Measurements from ENCODE around the gene POMT1. TPM values are rescaled to one million over a fixed set of nuclear protein-coding genes. Genes with fewer than 3 reads are reported as not detected.

Gene POMT1
- total RNA-seq, 1 experiment from 2014 or later, result 34.1 TPM

GRCh38 chr9:131530546-131530919, 27.8 kb downstream of the POMT1 start:
- Mint-ChIP-seq H3K27me3 (ENCODE audit: low read depth) (no peaks in the 10 kb centered on the region; the same call in 1 of the 2 replicates), H3K36me3 (ENCODE audit: insufficient read depth in 1 of 3, low read depth in 3 of 3) (peaks cover 20 to 43% (median 39%) of the 10 kb centered on the region in 3 experiments), H3K9me3 (no peaks in the 10 kb centered on the region; a peak in 1 of 5 replicates), H3K4me1 (peaks cover 0 to 12% of the 10 kb centered on the region in 2 experiments; a peak in 2 of 4 replicates), H3K27ac (peak overlapping the region in 1 of 3 experiments; percentile 81; a peak in 2 of 7 replicates), H3K4me3 (peak overlapping the region; percentile 87 to 89)
- Histone ChIP-seq H3K27ac (ENCODE audit: insufficient read length, low read depth, low read length) (no peak overlapping the region), H4K20me1 (ENCODE audit: control insufficient read depth, insufficient read depth, insufficient read length) (no peaks in the 10 kb centered on the region), H2AFZ (ENCODE audit: low read length) (no peak overlapping the region), H3K4ac (ENCODE audit: low read depth, low read length) (no peak overlapping the region), H4K91ac (ENCODE audit: insufficient read length, low read depth, low read length) (no peak overlapping the region), H4K8ac (replicated peaks; ENCODE audit: insufficient read length, low read depth, low read length) (no peak overlapping the region), H2BK12ac (ENCODE audit: insufficient read length, low read depth, low read length) (no peak overlapping the region), H2BK120ac (ENCODE audit: low read depth, low read length, poor library complexity, severe bottlenecking) (no peak overlapping the region), H3K56ac (ENCODE audit: insufficient read length, low read depth, low read length) (no peak overlapping the region), H3K14ac (ENCODE audit: insufficient read depth, low read length) (peak overlapping the region; percentile 45; the same call in 1 of the 2 replicates), H4K5ac (ENCODE audit: insufficient read length, low read depth, low read length) (no peak overlapping the region), H2BK15ac (ENCODE audit: low read depth, low read length) (no peak overlapping the region), H3K23me2 (ENCODE audit: insufficient read length, low read depth, low read length, poor library complexity, severe bottlenecking) (peaks cover 6% of the 10 kb centered on the region), H3K4me2 (ENCODE audit: insufficient read depth, insufficient read length, low read length) (peak overlapping the region; percentile 82), H3K79me2 (ENCODE audit: insufficient read depth, low read length) (no peaks in the 10 kb centered on the region; the same call in 1 of the 2 replicates), H3K18ac (ENCODE audit: insufficient read length, low read depth, low read length) (no peak overlapping the region), H2BK20ac (ENCODE audit: low read depth, low read length, poor library complexity, severe bottlenecking) (no peak overlapping the region), H3K23ac (ENCODE audit: insufficient read length, low read depth, low read length) (no peak overlapping the region), H2AK5ac (ENCODE audit: insufficient read length, low read length) (no peak overlapping the region), H3K9me3 (ENCODE audit: control insufficient read depth, low read depth, low read length) (no peaks in the 10 kb centered on the region), H3K79me1 (ENCODE audit: insufficient read depth, low read depth, low read length, poor library complexity, severe bottlenecking) (no peaks in the 10 kb centered on the region), H3K9ac (ENCODE audit: extremely low read depth, insufficient read length, low read length) (peak overlapping the region; percentile 80), H3K4me1 (ENCODE audit: insufficient read depth, low read length) (no peaks in the 10 kb centered on the region; the same call in 1 of the 2 replicates), H3T11ph (ENCODE audit: low read length) (no peak overlapping the region), H3K27me3 (ENCODE audit: insufficient read depth, low read length) (no peaks in the 10 kb centered on the region), H2BK5ac (ENCODE audit: insufficient read length, low read length) (no peak overlapping the region)
- no peak; the same call in 2 of the 3 replicates for TF ChIP-seq CTCF (conservative IDR thresholded peaks at IDR 0.05)
- DNase-seq, result no peak
- WGBS (ENCODE audit: extremely low coverage, insufficient read length, low lambda C conversion rate), result no CpG with 5 or more reads among the region's 29 CpGs

Data from H9 (cell line).